HUES6 (cell line): ENCODE measurements around the gene FXN.
A peak's percentile ranks its signal among the peaks of the same experiment; 100 is the strongest.
"Not testable (repeated sequence)": the region's sequence is repeated elsewhere in the genome, so short reads cannot be mapped to it uniquely, and the experiment has no call there.

Experiments
- H3K27ac ChIP-seq: 2 replicates; pipeline ENCODE4 v1.7.0; 2013; ENCODE audit warnings: low read depth, mild to moderate bottlenecking, low read length, inconsistent platforms
- H3K27me3 ChIP-seq: 2 replicates; pipeline ENCODE4 v1.6.1; 2013; ENCODE audit warnings: low read length; ENCODE audit not compliant: control insufficient read depth, insufficient read depth
- H3K36me3 ChIP-seq: 2 replicates; pipeline ENCODE4 v1.6.1; 2013; ENCODE audit warnings: low read length; ENCODE audit not compliant: control insufficient read depth, insufficient read depth
- H3K4me1 ChIP-seq: 2 replicates; pipeline ENCODE4 v1.6.1; 2013; ENCODE audit warnings: low read length; ENCODE audit not compliant: control insufficient read depth, insufficient read depth
- H3K4me3 ChIP-seq: 2 replicates; pipeline ENCODE4 v1.5.1; 2013; ENCODE audit warnings: low read depth, low read length
- H3K9ac ChIP-seq: one replicate; pipeline ENCODE4 v1.6.1; 2013; ENCODE audit warnings: mild to moderate bottlenecking, low read length
- H3K9me3 ChIP-seq: 2 replicates; pipeline ENCODE4 v1.6.1; 2013; ENCODE audit warnings: low read depth, low read length; ENCODE audit not compliant: control insufficient read depth, insufficient read depth

FXN gene

GRCh38 chr9:69086312-69086711, 50.8 kb downstream of the FXN start:
- Histone ChIP-seq H3K9me3 (no peaks in the 10 kb centered on the region; the same call in 1 of the 2 replicates), H3K4me3 (no peak overlapping the region), H3K4me1 (peaks cover 25% of the 10 kb centered on the region), H3K36me3 (no peaks in the 10 kb centered on the region), H3K27ac (no peak overlapping the region), H3K9ac (no peak overlapping the region), H3K27me3 (no peaks in the 10 kb centered on the region)

GRCh38 chr9:69086769-69087168, 51.2 kb downstream of the FXN start:
- no peak overlapping the region for H3K27ac ChIP-seq
- H3K4me1 ChIP-seq = peaks cover 25% of the 10 kb centered on the region
- no peaks in the 10 kb centered on the region for H3K36me3 ChIP-seq
- H3K9me3 ChIP-seq = no peaks in the 10 kb centered on the region; the same call in 1 of the 2 replicates
- no peaks in the 10 kb centered on the region for H3K27me3 ChIP-seq
- H3K9ac ChIP-seq = no peak overlapping the region
- no peak overlapping the region for H3K4me3 ChIP-seq

- Histone ChIP-seq H3K4me1 (peaks cover 24% of the 10 kb centered on the region), H3K27ac (0 out of 2 replicates have a peak overlapping the region, but pooled peaks have one; percentile 20), H3K36me3 (no peaks in the 10 kb centered on the region), H3K4me3 (no peak overlapping the region), H3K9ac (no peak overlapping the region), H3K27me3 (no peaks in the 10 kb centered on the region), H3K9me3 (no peaks in the 10 kb centered on the region)
Observed at GRCh38 chr9:69089082-69089481, 53.5 kb downstream of the FXN start.

GRCh38 chr9:69089491-69089890, 53.9 kb downstream of the FXN start:
- no peaks in the 10 kb centered on the region for H3K9me3 ChIP-seq
- H3K27ac ChIP-seq = peak overlapping the region; percentile 20; the same call in 1 of the 2 replicates
- peaks cover 21% of the 10 kb centered on the region for H3K4me1 ChIP-seq
- H3K9ac ChIP-seq = no peak overlapping the region
- no peaks in the 10 kb centered on the region for H3K27me3 ChIP-seq
- H3K36me3 ChIP-seq = no peaks in the 10 kb centered on the region
- H3K4me3 ChIP-seq = peak overlapping the region; percentile 33

GRCh38 chr9:69090140-69090750, 54.7 kb downstream of the FXN start:
- H3K36me3 ChIP-seq = no peaks in the 10 kb centered on the region
- no peaks in the 10 kb centered on the region for H3K9me3 ChIP-seq
- no peaks in the 10 kb centered on the region for H3K27me3 ChIP-seq
- H3K27ac ChIP-seq = peak overlapping the region; percentile 20; the same call in 1 of the 2 replicates
- H3K4me3 ChIP-seq = peak overlapping the region; percentile 33
- peaks cover 21% of the 10 kb centered on the region for H3K4me1 ChIP-seq
- H3K9ac ChIP-seq = no peak overlapping the region

- H3K36me3 ChIP-seq = no peaks in the 10 kb centered on the region
- H3K4me1 ChIP-seq = peaks cover 21% of the 10 kb centered on the region
- peak overlapping the region; percentile 31; the same call in 1 of the 2 replicates for H3K4me3 ChIP-seq
- no peaks in the 10 kb centered on the region for H3K27me3 ChIP-seq
- H3K9me3 ChIP-seq = no peaks in the 10 kb centered on the region
- no peak overlapping the region for H3K9ac ChIP-seq
- no peak overlapping the region for H3K27ac ChIP-seq
Observed at GRCh38 chr9:69090946-69091345, 55.4 kb downstream of the FXN start.

GRCh38 chr9:69093471-69094103, 58.0 kb downstream of the FXN start:
- H3K27ac ChIP-seq = no peak overlapping the region

GRCh38 chr9:69094361-69095135, 59.0 kb downstream of the FXN start:
- peaks cover 16% of the 10 kb centered on the region for H3K4me1 ChIP-seq
- not testable (repeated sequence) for H3K27ac ChIP-seq, H3K9ac ChIP-seq, H3K27me3 ChIP-seq, H3K36me3 ChIP-seq, H3K9me3 ChIP-seq, H3K4me3 ChIP-seq

More at GRCh38 chr9:69093471-69094103, 58.0 kb downstream of the FXN start:
- Histone ChIP-seq H3K36me3 (no peaks in the 10 kb centered on the region), H3K4me3 (no peak overlapping the region), H3K4me1 (peaks cover 21% of the 10 kb centered on the region), H3K27me3 (no peaks in the 10 kb centered on the region), H3K9me3 (no peaks in the 10 kb centered on the region), H3K9ac (no peak overlapping the region)

GRCh38 chr9:69097064-69097463, 61.5 kb downstream of the FXN start:
- Histone ChIP-seq H3K27ac (no peak overlapping the region), H3K9ac (no peak overlapping the region)

GRCh38 chr9:69097923-69098593, 62.5 kb downstream of the FXN start:
- Histone ChIP-seq H3K4me1 (peaks cover 6% of the 10 kb centered on the region; the same call in 1 of the 2 replicates), H3K27ac (no peak overlapping the region), H3K27me3 (no peaks in the 10 kb centered on the region), H3K4me3 (no peak overlapping the region), H3K9ac (no peak overlapping the region), H3K9me3 (no peaks in the 10 kb centered on the region), H3K36me3 (no peaks in the 10 kb centered on the region)

More at GRCh38 chr9:69097064-69097463, 61.5 kb downstream of the FXN start:
- Histone ChIP-seq H3K27me3 (no peaks in the 10 kb centered on the region), H3K9me3 (no peaks in the 10 kb centered on the region), H3K36me3 (no peaks in the 10 kb centered on the region), H3K4me1 (peaks cover 6% of the 10 kb centered on the region; the same call in 1 of the 2 replicates), H3K4me3 (no peak overlapping the region)
